GM10266 (cell line): ENCODE results near the gene OTUD5.
A peak's percentile ranks its signal among the peaks of the same experiment; 100 is the strongest.
"Not testable (repeated sequence)": the region's sequence is repeated elsewhere in the genome, so short reads cannot be mapped to it uniquely, and the experiment has no call there.

ENCODE experiments used
- DNase-seq: peaks from one replicate; pipeline ENCODE4 v3.0.0; 2012; ENCODE audit errors: extremely low spot score
- CTCF ChIP-seq: IDR thresholded peaks from 2 replicates; pipeline ENCODE4 v1.5.1; 2012; ENCODE audit warnings: mild to moderate bottlenecking, low read depth; ENCODE audit not compliant: control insufficient read depth, insufficient read depth; ENCODE audit errors: missing control alignments

OTUD5 gene

GRCh38 chrX:48891402-48892288 lies 65.8 kb downstream of the OTUD5 start:
- peak; percentile 53 for TF ChIP-seq CTCF
- DNase-seq: peak; percentile 67

DNA sequence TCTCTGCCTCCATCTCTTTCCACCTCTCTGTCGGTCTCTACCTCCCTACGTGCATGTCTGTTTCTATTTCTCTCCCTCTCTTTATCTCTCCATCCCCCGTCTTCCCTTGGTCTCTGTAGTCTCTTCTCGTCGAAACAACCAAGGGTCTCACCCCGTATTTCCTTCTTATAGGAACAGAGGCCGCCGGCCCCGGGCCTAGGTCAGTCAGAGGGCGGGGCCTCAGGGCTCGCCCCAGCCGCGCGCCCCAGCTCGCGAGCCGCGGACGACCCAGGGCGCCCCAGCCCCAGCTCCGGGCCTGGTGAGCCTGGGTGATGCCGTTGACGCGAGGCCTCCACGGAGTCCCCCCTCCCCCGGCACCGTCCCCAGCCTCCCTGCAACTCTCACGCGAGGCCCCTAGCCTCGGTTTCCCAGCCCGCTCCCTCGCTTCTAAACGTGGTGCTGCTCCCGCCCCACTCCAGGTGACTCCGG lies 66.4 kb downstream of the OTUD5 start:
- DNase-seq: no peak
- no peak for TF ChIP-seq CTCF

DNA sequence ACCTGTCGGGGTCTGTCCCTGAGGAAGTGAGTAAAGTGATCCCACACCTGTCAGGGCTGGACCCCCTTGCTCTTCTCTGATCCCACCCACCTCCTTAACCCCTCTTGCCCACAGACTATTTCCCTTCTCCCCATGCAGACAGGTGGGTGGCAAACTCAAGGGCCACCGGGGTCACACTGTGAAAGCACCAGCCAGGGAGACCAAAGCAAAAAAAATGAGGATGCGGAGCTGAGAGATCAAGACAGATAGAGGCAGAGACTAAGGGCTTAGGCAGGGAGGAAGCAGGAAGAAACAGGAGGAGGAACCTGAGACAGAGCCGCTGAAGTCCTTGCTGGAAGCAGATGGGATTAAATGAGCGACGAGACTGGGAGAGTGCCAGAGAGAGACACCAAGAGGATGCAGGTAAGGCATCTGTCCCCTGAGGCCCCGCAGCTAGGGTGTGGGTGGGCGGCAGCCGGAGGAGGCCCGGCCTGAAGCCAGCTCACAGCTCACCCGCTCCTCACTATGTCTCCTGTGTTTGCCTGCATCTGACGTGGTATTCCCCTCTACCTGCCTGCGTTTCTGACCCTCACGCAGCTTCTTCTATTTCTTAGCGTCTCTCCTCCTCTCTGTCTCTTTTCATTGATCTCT lies 67.0 kb downstream of the OTUD5 start:
- no peak for TF ChIP-seq CTCF
- DNase-seq: no peak

GRCh38 chrX:48886586-48886985 lies 70.8 kb downstream of the OTUD5 start:
- DNase-seq: not testable (repeated sequence)

GRCh38 chrX:48883729-48884128 lies 73.7 kb downstream of the OTUD5 start:
- no peak for DNase-seq
- no peak for TF ChIP-seq CTCF

GRCh38 chrX:48876944-48877343 lies 80.5 kb downstream of the OTUD5 start:
- not testable (repeated sequence) for DNase-seq
